HG03460 (cell line): ENCODE results near the gene BDP1.
"Not testable (repeated sequence)": the region's sequence is repeated elsewhere in the genome, so short reads cannot be mapped to it uniquely, and the experiment has no call there.

Source experiments
- ATAC-seq: cut with Tn5 transposase; IDR thresholded peaks from one replicate; pipeline ENCODE4 v1.9.1; 2021; ENCODE audit not compliant: unreplicated experiment

Gene BDP1

GRCh38 chr5:71569748-71570509, 114.5 kb downstream of the BDP1 start:
- no peak for ATAC-seq

DNA sequence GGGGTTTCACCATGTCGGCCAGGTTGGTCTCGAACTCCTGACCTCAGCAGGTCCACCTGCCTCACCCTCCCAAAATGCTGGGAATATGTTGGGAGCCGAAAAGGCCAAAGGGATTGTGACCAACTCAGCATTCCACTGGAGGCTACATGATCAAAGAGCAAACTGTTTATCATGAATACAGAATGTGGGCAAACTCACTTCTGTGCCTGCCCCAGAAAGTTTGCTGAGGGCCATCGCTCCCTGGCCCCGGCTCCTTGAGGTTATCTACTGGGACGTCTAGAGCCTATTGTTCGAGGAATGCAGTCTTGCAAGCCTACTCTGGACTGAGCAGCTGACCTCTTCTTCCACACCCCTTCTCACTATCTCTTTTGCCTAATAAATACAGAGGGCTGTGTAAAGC, 116.4 kb downstream of the BDP1 start:
- ATAC-seq: not testable (repeated sequence)

DNA sequence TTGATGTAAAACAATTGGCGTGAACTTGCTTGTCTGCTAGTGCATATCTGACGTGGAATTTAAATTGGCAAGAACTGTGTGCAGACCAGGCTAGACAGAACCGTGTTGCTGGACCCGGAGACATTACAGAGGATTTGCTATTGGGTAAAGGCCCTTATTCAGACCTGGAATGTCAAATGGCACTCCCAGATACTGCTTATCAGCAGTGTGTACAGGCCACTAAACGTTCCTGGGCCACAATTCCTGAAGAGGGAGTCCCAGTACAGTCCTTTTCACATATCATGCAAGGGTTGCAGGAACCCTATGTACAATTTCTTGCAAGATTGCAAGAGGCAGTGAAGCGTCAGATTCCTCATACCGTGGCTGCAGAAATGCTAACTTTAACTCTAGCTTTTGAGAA, 118.1 kb downstream of the BDP1 start:
- ATAC-seq: no peak

DNA sequence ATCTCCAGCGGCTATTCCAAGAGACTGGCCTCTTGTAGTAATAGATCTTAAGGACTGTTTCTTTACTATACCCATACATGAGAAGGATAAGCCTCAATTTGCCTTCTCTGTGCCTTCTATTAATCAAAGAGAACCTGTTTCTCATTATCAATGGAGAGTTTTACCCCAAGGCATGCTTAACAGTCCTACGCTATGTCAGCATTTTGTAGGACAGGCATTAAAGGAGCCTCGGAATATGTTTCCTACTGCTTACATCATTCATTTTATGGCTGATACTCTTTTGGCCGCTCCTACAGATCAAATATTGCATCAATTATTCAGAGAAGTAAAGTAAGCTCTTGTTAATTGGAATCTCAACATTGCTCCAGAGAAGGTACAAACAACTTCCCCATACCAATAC, 120.1 kb downstream of the BDP1 start:
- not testable (repeated sequence) for ATAC-seq

- no peak for ATAC-seq
Observed at GRCh38 chr5:71576241-71576640, 120.8 kb downstream of the BDP1 start.

DNA sequence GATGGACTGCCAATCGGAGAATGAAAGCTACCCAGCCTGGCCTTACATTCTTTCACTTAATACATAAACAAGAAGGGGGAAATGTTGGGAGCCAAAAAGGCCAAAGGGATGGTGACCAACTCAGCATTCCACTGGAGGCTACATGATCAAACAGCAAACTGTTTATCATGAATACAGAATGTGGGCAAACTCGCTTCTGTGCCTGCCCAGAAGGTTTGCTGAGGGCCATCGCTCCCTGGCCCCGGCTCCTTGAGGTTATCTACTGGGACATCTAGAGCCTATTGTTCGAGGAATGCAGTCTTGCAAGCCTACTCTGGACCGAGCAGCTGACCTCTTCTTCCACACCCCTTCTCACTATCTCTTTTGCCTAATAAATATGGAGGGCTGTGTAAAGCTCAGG, 122.4 kb downstream of the BDP1 start:
- not testable (repeated sequence) for ATAC-seq

DNA sequence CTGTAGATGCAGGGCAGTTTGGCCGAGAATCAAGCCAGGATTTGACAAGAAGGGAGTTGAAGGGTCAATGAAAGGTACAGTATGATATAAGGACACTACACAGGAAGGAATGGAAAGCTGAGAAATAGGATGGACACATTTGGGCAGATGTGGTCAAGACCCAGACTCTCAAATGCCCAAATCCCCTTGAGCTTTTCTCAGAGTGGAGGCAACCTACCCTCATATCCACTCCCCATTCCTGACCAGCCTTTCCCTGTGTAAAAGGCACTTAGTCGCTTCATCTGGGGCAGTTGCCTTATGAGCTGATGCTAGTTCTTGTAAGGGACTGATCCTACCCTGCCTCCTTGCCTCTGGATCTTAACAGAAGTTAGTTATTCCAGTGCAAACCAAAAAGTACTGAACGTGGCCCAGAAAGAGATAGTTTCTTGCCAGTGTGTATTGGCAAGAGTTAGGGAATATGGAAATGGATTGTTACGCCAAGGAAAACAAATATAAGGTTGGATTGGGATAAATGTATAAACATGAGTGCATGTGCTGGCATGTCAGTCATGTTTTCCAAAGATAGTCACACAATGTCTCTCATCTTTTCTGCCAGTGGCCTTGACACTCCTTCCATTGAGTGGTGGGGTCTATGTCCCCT, 127.6 kb downstream of the BDP1 start:
- ATAC-seq: no peak

DNA sequence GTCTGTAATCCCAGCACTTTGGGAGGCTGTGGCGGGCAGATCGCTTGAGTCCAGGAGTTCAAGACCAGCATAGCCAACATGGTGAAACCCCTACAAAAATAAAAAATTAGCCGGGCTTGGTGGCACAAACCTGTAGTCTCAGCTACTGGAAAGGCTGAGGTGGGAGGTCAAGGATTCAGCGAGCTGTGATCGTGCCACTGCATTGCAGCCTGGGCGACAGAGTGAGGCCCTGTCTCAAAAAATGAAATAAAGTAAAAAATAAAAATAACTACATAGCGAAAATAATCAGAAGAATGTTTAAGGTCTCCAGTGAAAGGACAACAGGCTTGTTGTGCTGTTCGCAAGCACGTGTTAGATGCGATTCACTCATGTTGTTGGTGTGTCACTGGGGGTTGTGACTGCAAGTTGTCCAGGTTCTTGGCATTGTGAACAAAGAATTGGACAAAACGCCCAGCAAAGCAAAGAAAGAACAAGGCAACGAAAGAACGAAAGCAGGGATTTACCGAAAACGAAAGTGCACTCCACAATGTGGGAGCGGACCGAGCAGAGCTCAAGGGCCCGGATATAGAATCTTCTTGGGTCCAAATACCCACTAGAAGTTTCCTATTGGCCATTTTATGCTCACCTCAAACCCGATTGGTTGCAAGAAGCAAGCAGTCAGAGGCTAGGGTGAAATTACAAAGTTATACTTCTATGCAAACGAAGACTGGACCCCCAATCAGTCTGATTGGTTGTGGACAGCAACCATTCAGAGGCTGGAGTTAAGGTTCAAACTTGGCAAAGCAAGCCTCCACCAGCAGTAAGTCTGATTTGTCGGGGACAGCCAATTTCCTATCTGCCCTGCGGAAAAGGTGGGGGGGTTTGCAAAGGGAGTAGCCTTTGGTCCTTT, 130.8 kb downstream of the BDP1 start:
- ATAC-seq: no peak

GRCh38 chr5:71586941-71587765, 131.7 kb downstream of the BDP1 start, which contains the start of gene MCCC2:
TSS of gene MCCC2 (plus strand) at chr5:71587340. CDS start at chr5:71587426, 86 bp downstream.
- ATAC-seq: peak; percentile 98

DNA sequence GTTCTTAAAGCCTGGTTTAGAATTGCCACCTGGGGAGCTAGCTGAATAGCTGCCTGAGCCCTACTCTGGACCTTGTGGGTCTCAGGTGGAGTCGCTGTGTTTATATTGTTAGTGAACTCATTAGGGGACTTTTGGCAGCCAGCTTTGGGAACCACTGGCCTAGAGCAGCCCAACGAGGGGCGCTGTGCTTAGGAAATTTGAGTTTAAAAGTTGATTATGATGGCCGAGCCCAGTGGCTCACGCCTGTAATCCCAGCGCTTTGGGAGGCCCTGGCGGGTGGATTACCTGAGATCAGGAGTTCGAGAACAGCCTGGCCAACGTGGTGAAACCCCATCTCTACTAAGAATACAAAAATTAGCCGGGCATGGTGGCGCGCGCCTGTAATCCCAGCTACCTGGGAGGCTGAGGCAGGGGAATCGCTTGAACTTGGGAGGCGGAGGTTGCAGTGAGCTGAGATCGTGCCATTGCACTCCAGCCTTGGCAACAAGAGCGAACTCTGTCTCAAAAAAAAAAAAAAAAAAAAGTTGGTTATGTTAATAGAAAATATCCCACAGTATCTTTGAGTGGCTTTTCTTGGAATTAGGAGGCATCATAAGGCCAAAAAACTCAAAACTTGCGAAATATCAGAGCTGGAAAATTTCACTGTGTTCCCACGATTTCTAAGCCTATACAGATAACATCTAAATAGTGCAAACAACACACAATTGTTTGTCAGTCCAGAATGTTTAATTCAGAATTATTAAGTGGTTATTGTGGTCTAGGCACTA, 132.5 kb downstream of the BDP1 start:
- no peak for ATAC-seq

DNA sequence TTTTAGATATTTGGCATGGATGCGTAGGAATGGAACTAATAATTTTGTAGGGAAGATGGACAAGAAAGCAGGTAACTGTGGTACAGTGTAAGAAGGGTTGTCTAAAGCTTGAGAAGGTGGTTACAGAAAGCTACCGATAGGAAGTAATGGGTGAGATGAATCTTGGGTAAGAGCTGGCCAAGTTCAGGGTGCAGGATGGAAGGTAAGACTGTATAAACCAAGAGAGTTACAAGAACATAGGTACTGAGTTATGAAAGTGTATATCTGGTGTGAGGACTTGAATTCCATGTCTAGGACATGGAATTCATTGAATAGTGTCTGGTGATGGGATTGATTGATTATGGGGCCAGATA, 133.1 kb downstream of the BDP1 start:
- ATAC-seq: no peak

DNA sequence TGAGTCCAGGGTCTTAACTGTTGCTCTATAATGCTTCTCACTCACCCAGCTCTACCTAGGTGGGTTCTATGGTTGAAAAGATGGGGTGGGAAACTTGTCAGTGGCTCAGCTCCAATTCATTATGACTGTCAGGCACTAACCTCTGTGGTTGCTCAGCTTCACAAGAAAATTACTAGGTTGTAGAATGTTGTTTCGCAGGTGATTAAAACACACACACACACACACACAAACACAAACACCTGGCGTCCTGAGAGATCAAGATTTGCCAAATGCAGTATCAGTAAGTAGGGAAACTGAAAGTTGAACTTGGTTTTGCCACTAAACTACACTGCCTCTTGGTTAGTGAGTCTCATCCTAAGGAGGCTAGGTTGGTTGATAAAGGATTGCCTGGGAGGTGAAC, 134.5 kb downstream of the BDP1 start:
- no peak for ATAC-seq

GRCh38 chr5:71591100-71591499, 135.6 kb downstream of the BDP1 start:
- ATAC-seq: no peak

GRCh38 chr5:71596169-71596568, 140.7 kb downstream of the BDP1 start:
- ATAC-seq: no peak

DNA sequence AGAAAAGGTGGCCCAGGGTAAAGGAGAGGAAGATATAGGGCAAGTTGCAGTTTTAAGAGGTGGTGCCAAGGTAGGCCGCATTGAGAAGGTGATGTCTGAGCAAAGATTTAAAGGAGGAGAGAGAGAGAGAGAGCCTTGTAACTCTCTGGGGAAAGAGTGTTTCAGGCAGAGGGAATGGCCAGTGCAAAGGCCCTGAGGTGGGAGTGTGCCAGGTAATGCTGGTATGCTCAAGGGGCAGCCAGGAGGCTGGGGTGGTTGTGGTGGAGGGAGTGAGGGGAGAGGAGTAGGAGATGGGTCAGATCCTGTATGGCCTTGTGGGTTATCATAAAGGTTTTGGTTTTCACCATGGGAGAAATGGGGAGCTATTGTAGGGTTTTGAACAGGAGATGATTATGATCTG, 141.6 kb downstream of the BDP1 start:
- ATAC-seq: no peak

DNA sequence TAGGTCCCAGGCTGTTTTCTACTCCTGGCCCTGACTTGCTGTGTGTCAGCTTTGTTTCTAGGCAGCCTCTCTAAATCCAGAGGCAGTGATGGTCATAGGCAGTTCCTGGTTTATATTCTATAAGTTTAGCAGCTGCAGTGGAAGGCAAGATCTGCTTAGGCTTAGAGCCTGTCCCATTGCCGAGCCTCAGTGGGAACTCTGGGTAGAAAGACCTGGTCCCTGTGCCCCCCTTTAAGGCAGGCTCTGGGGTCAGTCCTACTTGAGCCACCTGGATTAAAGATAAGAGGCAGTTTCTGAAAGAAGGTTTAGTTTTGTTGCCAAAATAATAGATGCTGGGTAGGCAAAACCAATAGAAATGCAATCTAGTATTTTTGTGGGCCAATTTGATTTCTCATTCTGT, 145.3 kb downstream of the BDP1 start:
- ATAC-seq: no peak

DNA sequence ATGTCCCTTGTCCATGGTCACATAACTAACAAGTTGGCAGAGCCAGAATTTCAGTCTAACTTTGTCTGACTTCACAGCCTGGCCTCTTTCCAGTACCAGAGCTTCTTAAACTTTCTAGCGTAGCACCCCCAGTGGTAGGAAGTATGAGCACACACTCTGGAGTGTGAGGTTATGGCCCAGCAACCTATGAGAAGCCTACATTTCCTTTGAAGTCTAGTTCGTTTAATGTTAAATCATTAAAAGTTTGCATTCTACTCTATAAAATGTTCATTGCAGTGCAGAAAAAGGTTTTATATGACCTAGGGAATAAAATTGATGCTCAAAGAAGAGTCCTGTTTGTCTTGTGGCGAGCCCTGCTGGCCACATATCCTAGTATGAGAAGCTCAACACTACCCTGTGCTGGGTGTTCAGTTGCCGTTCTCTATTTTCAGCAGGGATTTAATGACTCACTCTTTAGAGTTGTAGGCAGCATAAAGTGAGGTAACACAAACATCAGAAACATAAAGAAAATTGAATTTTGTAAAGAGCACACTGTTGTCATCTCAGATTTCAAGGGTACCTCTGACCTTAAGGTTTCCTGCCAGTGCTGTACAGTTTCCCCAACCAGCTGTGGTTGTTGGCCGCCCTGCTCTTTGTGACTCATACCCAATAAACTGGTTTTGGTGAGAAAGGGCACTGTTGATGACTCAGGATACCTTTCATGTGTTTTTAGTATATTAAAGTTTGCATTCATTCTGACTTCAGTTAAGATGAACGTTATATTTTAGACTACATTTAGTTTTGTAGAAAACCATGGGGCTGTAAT, 146.0 kb downstream of the BDP1 start:
- ATAC-seq: peak; percentile 89

DNA sequence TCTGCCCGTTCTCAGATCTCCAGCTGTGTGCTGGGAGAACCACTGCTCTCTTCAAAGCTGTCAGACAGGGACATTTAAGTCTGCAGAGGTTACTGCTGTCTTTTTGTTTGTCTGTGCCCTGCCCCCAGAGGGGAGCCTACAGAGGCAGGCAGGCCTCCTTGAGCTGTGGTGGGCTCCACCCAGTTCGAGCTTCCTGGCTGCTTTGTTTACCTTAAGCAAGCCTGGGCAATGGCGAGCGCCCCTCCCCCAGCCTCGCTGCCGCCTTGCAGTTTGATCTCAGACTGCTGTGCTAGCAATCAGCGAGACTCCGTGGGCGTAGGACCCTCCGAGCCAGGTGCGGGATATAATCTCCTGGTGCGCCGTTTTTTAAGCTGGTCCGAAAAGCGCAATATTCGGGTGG, 154.5 kb downstream of the BDP1 start:
- not testable (repeated sequence) for ATAC-seq

- ATAC-seq: no peak
Observed at GRCh38 chr5:71615809-71616208, 160.4 kb downstream of the BDP1 start.
